Loucy (cell line): ENCODE results near the gene ADAM8.

ENCODE experiments used
- H2AFZ ChIP-seq: fragments of 200-600 bp; sonication (generic); 2 replicates; pipeline ENCODE4 v1.6.0; 2016; ENCODE audit warnings: antibody characterized with exemption, mild to moderate bottlenecking, low read length, moderate library complexity
- H3F3A ChIP-seq: fragments of 200-600 bp; 2 replicates; pipeline ENCODE4 v1.6.0; 2016; ENCODE audit warnings: antibody characterized with exemption, low read depth, mild to moderate bottlenecking
- H3K27me3 ChIP-seq: fragments of 200-600 bp; sonication (generic); 2 replicates; pipeline ENCODE4 v1.6.1; 2014; ENCODE audit warnings: low read length, mild to moderate bottlenecking; ENCODE audit not compliant: insufficient read depth, poor library complexity, severe bottlenecking
- H3K36me3 ChIP-seq: fragments of 200-600 bp; sonication (generic); 2 replicates; pipeline ENCODE4 v1.6.1; 2016; ENCODE audit warnings: low read length; ENCODE audit not compliant: insufficient read depth
- H3K4me1 ChIP-seq: fragments of 200-600 bp; sonication (generic); 2 replicates; pipeline ENCODE4 v1.5.1; 2014; ENCODE audit warnings: low read length, mild to moderate bottlenecking; ENCODE audit not compliant: insufficient read depth, poor library complexity, severe bottlenecking
- H3K4me2 ChIP-seq: fragments of 200-600 bp; sonication (generic); 2 replicates; pipeline ENCODE4 v1.6.0; 2014; ENCODE audit warnings: antibody characterized with exemption, low read length, low read depth, mild to moderate bottlenecking; ENCODE audit not compliant: poor library complexity, severe bottlenecking
- H3K4me3 ChIP-seq: fragments of 200-600 bp; sonication (generic); 2 replicates; pipeline ENCODE4 v1.5.1; 2014; ENCODE audit warnings: low read length, mild to moderate bottlenecking, mixed read lengths; ENCODE audit not compliant: poor library complexity, severe bottlenecking
- H3K79me2 ChIP-seq: fragments of 200-600 bp; sonication (generic); 2 replicates; pipeline ENCODE4 v1.6.1; 2014; ENCODE audit warnings: low read length; ENCODE audit not compliant: insufficient read depth
- H3K9ac ChIP-seq: fragments of 200-600 bp; sonication (generic); 2 replicates; pipeline ENCODE4 v1.6.0; 2014; ENCODE audit warnings: mild to moderate bottlenecking, low read depth, low read length, moderate library complexity; ENCODE audit not compliant: poor library complexity, severe bottlenecking
- H3K9me2 ChIP-seq: fragments of 200-600 bp; sonication (generic); replicated peaks from 2 replicates; pipeline ENCODE4 v1.6.1; 2016; ENCODE audit warnings: low read depth, low read length, mixed read lengths
- H3K9me3 ChIP-seq: fragments of 200-600 bp; sonication (generic); 2 replicates; pipeline ENCODE4 v1.6.1; 2014; ENCODE audit warnings: mild to moderate bottlenecking, antibody characterized with exemption, low read length, low read depth; ENCODE audit not compliant: insufficient read depth
- H4K20me1 ChIP-seq: fragments of 200-600 bp; sonication (generic); 2 replicates; pipeline ENCODE4 v1.6.0; 2014; ENCODE audit warnings: antibody characterized with exemption, low read length, mild to moderate bottlenecking; ENCODE audit not compliant: insufficient read depth, poor library complexity, severe bottlenecking
- EZH2phosphoT487 ChIP-seq: fragments of 200-600 bp; IDR thresholded peaks from 2 replicates; pipeline ENCODE4 v1.6.1; 2018; ENCODE audit warnings: antibody characterized with exemption, mild to moderate bottlenecking, moderate library complexity, borderline replicate concordance
- TF ChIP-seq, protein P1 (sequence below): fragments of 200-600 bp; sonication (generic); conservative IDR thresholded peaks from 2 replicates; pipeline ENCODE4 v1.5.1; 2014; ENCODE audit warnings: mild to moderate bottlenecking, antibody characterized with exemption, low read length

ADAM8 gene

GRCh38 chr10:133241501-133242205, 35.0 kb downstream of the ADAM8 start:
- Histone ChIP-seq H4K20me1 (no peaks in the 10 kb centered on the region), H3K27me3 (no peaks in the 10 kb centered on the region), H3F3A (no peaks in the 10 kb centered on the region), H2AFZ (no peak overlapping the region), H3K4me3 (no peak overlapping the region), H3K4me2 (no peak overlapping the region), H3K9ac (no peak overlapping the region), H3K36me3 (no peaks in the 10 kb centered on the region), H3K4me1 (no peaks in the 10 kb centered on the region), H3K79me2 (no peaks in the 10 kb centered on the region), H3K9me2 (no peaks in the 10 kb centered on the region), H3K9me3 (no peaks in the 10 kb centered on the region; the same call in 1 of the 2 replicates)
- TF ChIP-seq EZH2phosphoT487, result no peak
- TF ChIP-seq, protein P1, sequence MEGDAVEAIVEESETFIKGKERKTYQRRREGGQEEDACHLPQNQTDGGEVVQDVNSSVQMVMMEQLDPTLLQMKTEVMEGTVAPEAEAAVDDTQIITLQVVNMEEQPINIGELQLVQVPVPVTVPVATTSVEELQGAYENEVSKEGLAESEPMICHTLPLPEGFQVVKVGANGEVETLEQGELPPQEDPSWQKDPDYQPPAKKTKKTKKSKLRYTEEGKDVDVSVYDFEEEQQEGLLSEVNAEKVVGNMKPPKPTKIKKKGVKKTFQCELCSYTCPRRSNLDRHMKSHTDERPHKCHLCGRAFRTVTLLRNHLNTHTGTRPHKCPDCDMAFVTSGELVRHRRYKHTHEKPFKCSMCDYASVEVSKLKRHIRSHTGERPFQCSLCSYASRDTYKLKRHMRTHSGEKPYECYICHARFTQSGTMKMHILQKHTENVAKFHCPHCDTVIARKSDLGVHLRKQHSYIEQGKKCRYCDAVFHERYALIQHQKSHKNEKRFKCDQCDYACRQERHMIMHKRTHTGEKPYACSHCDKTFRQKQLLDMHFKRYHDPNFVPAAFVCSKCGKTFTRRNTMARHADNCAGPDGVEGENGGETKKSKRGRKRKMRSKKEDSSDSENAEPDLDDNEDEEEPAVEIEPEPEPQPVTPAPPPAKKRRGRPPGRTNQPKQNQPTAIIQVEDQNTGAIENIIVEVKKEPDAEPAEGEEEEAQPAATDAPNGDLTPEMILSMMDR, result no peak

DNA sequence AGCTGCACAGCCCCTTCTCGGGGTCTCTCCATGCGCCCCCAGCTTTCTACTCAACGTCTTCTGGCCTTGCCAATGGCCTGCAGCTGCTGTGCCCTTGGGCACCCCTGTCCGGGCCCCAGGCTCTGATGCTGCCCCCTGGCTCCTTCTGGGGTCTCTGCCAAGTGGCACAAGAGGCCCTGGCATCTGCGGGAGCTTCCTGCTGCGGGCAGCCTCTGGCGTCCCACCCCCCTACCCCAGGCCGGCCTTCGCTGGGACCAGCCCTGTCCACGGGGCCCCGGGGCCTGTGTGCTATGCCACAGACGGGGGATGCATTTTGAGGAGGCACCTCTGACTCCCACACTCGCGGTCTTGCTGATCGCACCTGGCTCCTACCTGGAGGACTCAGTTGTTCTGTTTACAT, 36.7 kb downstream of the ADAM8 start:
- Histone ChIP-seq H3K4me2 (no peak overlapping the region), H3K27me3 (no peaks in the 10 kb centered on the region), H3K4me1 (no peaks in the 10 kb centered on the region), H3K4me3 (no peak overlapping the region), H3K9me3 (no peaks in the 10 kb centered on the region; the same call in 1 of the 2 replicates), H3K36me3 (no peaks in the 10 kb centered on the region), H3F3A (no peaks in the 10 kb centered on the region), H3K79me2 (no peaks in the 10 kb centered on the region), H4K20me1 (no peaks in the 10 kb centered on the region), H3K9ac (no peak overlapping the region), H2AFZ (no peak overlapping the region), H3K9me2 (no peaks in the 10 kb centered on the region)
- TF ChIP-seq, protein P1, result no peak
- TF ChIP-seq EZH2phosphoT487, result no peak

DNA sequence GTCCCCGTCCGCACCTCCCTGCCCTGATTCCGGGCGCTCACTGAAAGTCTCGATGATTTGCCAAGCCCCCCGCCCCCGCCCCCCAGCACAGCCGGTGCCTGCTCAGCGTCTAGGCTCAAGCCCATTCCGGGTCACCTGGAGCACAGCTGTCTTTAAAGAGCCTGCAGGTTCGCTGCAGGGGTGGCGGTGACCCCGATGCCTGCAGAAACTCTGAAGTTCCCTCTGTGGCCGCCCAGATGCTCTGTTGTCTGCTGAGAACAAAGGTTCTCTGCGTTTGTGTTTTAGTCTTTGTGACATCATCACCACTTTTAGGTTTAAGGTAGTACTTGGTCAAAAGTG, 38.2 kb downstream of the ADAM8 start:
- H4K20me1 ChIP-seq, result no peaks in the 10 kb centered on the region
- no peaks in the 10 kb centered on the region for H3F3A ChIP-seq
- H3K27me3 ChIP-seq, result no peaks in the 10 kb centered on the region
- H3K4me1 ChIP-seq, result no peaks in the 10 kb centered on the region
- H3K36me3 ChIP-seq, result no peaks in the 10 kb centered on the region
- no peaks in the 10 kb centered on the region for H3K79me2 ChIP-seq
- no peak overlapping the region for H2AFZ ChIP-seq
- H3K4me3 ChIP-seq, result no peak overlapping the region
- H3K9ac ChIP-seq, result no peak overlapping the region
- no peaks in the 10 kb centered on the region for H3K9me2 ChIP-seq
- TF ChIP-seq, protein P1, result no peak
- TF ChIP-seq EZH2phosphoT487, result no peak
- no peak overlapping the region for H3K4me2 ChIP-seq
- peaks cover 1% of the 10 kb centered on the region; the same call in 1 of the 2 replicates for H3K9me3 ChIP-seq
